ENCODE data around the gene CCR3.

Gene CCR3

DNA sequence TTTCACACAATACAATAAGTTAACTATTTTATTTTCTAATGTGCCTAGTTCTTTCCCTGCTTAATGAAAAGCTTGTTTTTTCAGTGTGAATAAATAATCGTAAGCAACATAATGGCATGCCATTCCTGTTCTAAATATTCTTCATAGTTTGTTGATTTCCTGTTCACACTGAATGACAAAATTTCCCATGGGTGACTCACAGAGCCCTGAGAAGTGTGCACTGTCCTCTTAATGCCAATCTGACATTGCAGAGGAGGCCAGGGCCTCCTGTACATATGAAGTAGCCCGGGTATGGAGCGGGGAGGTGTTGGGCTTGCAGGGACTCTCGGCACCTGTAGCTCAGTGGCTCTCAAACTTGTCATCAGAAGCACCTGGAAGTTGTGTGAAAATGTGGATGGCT is 24.3 kb downstream of the CCR3 start:
- in situ Hi-C loops (cut with HindIII; ENCODE audit: low sequenced_read_pairs), result no loop called here
- TF ChIP-seq, protein P1, sequence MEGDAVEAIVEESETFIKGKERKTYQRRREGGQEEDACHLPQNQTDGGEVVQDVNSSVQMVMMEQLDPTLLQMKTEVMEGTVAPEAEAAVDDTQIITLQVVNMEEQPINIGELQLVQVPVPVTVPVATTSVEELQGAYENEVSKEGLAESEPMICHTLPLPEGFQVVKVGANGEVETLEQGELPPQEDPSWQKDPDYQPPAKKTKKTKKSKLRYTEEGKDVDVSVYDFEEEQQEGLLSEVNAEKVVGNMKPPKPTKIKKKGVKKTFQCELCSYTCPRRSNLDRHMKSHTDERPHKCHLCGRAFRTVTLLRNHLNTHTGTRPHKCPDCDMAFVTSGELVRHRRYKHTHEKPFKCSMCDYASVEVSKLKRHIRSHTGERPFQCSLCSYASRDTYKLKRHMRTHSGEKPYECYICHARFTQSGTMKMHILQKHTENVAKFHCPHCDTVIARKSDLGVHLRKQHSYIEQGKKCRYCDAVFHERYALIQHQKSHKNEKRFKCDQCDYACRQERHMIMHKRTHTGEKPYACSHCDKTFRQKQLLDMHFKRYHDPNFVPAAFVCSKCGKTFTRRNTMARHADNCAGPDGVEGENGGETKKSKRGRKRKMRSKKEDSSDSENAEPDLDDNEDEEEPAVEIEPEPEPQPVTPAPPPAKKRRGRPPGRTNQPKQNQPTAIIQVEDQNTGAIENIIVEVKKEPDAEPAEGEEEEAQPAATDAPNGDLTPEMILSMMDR (IDR thresholded peaks at IDR 0.05; ENCODE audit: low read depth, low read length, missing control alignments), result no peak
- no peak for DNase-seq (ENCODE audit: low read depth)
- H3K4me3 ChIP-seq (ENCODE audit: low read depth, low read length), result no peak overlapping the region

DNA sequence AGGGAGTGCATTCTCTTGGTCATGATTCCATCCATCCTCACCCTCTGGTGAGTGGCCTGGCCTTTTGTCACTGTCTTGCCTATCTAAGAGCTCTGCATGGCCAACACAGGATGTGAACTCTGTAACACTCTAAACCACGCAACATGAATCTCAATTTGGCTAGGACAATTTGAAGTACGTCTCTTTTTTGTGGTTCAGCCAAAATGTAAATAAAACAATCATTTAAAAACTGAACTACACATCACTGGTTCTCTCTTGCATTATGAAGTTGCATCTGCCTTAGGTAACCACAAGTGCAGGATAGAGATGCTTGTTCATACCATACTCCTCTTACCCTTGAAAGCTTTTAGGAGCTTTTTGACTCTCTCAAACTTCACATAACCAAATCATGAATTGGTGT is 27.3 kb downstream of the CCR3 start:
- in situ Hi-C loops (cut with HindIII; ENCODE audit: low sequenced_read_pairs), result no loop called here
- DNase-seq (ENCODE audit: low read depth), result no peak
- TF ChIP-seq, protein P1 (IDR thresholded peaks at IDR 0.05; ENCODE audit: low read depth, low read length, missing control alignments), result no peak
- H3K4me3 ChIP-seq (ENCODE audit: low read depth, low read length), result no peak overlapping the region

DNA sequence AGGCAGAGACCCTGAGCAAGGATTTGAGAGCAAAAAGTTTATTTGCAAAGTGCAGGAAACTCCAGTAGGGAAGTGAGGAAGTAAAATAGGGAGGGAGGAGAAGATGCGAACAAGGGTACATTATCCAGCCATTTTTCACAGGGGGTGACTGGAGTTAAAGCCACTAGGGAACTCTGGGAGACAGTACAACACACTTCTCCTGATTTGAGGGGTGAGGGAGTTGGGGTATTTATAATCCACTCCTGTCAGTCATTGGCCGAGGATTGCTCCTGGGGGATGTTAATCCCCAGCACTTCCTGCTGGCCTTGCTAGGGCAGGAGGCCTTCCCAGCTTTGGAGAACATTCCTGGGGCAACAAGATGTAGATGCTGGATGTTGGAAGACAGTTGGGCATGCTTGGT is 28.2 kb downstream of the CCR3 start:
- H3K4me3 ChIP-seq (ENCODE audit: low read depth, low read length), result no peak overlapping the region
- in situ Hi-C loops (cut with HindIII; ENCODE audit: low sequenced_read_pairs), result no loop called here
- DNase-seq (ENCODE audit: low read depth), result no peak
- TF ChIP-seq, protein P1 (IDR thresholded peaks at IDR 0.05; ENCODE audit: low read depth, low read length, missing control alignments), result no peak

DNA sequence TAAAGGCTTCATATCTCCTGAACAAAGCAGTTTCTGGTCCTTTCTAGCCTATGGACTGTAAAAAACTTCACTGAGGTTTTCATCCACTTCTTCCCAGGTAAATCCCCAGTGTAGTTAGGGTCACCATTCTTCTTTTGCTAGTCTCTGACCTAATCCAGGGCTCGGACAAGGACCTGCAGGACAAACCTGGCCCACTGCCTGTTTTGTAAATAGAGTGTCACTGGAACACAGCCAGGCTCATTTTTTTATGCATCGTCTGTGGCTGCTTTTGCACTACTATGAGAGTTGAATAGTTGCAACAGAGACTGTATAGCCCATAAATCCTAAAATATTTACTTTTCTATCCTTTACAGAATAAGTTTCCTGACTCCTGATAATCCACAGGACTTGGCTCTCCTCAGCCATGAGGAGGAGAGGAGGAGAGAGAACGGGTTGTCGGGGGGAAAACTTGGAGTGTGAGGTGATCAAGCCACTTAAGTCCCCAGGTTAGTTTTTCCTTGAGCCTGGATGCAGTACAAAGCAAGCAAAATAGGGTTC is 29.0 kb downstream of the CCR3 start:
- in situ Hi-C loops (cut with HindIII; ENCODE audit: low sequenced_read_pairs), result no loop called here
- no peak for DNase-seq (ENCODE audit: low read depth)
- TF ChIP-seq, protein P1 (IDR thresholded peaks at IDR 0.05; ENCODE audit: low read depth, low read length, missing control alignments), result no peak
- H3K4me3 ChIP-seq (ENCODE audit: low read depth, low read length), result no peak overlapping the region

DNA sequence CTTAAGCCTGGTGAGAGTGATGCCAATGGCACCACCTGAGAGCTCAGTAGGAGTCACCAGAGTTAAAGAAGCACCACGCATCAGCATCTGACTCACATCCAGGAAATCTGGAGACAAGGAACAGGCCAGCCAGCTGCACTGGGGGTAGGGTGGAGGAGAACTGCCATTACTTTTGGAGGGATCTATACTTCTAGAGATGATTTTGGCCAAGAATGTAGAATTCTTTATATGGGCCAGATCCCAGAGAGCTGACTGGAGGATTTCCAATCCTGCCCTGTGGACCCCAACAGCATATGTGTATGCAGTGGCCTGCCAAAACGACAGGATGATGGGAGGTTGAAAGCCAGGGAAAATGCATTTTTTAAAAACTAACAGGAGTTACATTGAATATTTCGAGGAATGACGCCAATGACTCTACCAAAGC is 29.8 kb downstream of the CCR3 start:
- no peak overlapping the region for H3K4me3 ChIP-seq (ENCODE audit: low read depth, low read length)
- TF ChIP-seq, protein P1 (IDR thresholded peaks at IDR 0.05; ENCODE audit: low read depth, low read length, missing control alignments), result no peak
- no peak for DNase-seq (ENCODE audit: low read depth)
- in situ Hi-C loops (cut with HindIII; ENCODE audit: low sequenced_read_pairs), result no loop called here

DNA sequence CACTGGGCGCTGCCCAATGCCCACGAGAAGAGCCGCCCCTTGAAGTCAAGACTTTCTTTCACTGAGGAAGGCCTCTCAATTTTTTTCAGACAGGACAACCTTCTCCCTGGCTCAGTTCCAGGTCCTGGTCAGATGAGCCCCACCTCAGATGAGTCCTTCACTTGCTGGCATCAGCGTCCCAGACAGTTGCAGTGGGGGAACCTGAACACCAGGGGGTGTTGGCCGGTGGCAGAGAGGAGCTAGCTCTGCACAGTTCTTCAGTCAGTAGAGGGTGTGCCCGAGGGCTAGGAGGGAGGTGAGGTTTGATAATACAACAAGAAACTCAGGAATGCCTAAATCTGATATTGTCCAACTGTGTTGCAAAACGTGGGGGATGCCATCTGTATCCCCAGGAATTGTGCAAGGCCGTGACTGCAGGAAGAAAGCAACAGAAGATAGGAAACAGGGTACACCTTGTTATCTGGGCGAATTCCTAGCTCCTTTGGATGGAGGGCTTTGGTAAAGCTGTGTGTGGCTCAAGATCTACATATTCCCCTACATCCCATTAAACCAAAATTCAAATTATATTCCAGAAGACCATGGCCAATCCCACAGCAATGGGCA is 34.3 kb downstream of the CCR3 start:
- no peak overlapping the region for H3K4me3 ChIP-seq (ENCODE audit: low read depth, low read length)
- TF ChIP-seq, protein P1 (IDR thresholded peaks at IDR 0.05; ENCODE audit: low read depth, low read length, missing control alignments), result no peak
- in situ Hi-C loops (cut with HindIII; ENCODE audit: low sequenced_read_pairs), result no loop called here
- DNase-seq (ENCODE audit: low read depth), result no peak

Measured in astrocyte of the cerebellum (primary cell).